Pancreas (tissue), 10 donors: ENCODE data around the gene GLI1. TPM values are rescaled to one million over a fixed set of nuclear protein-coding genes. Genes with fewer than 3 reads are reported as not detected.
"Not testable (repeated sequence)": the region's sequence is repeated elsewhere in the genome, so short reads cannot be mapped to it uniquely, and the experiment has no call there.

Experiments used
- ATAC-seq, 4 donors: fragments of 200-7000 bp; cut with Tn5 transposase; one replicate each; pipeline versions ENCODE4 v1.8.0 to v1.9.1; 2020; ENCODE audit warnings: mild to moderate bottlenecking in 4 of 4, moderate library complexity in 4 of 4
- DNase-seq, 6 donors: peaks; one replicate each; pipeline ENCODE4 v3.0.0-alpha.2; 2020
- FAIRE-seq: peaks from 2 replicates; lab custom pipeline; 2012; peaks lifted over from hg19 to GRCh38; lab: Jason Lieb, UNC
- H3K27ac ChIP-seq, 4 donors: fragments of 200-600 bp; sonication (generic); 1 replicate in 3 of 4; 2 replicates in 1 of 4; pipeline versions ENCODE4 v1.5.0 to v1.8.0; 2020
- H3K27me3 ChIP-seq, 4 donors: fragments of 200-600 bp; one replicate each; pipeline ENCODE4 v1.8.0; 2021
- H3K36me3 ChIP-seq, 3 donors: fragments of 200-600 bp; sonication (generic) in 1 of 3; one replicate each; pipeline versions ENCODE4 v1.5.0 to v1.8.0; 2020 to 2021
- H3K4me1 ChIP-seq, 3 donors: fragments of 200-600 bp; one replicate each; pipeline ENCODE4 v1.8.0; 2021
- H3K4me3 ChIP-seq, 4 donors: fragments of 200-600 bp; sonication (generic) in 2 of 4; one replicate each; pipeline versions ENCODE4 v1.5.0 to v1.8.0; 2020 to 2021
- H3K9me3 ChIP-seq, 4 donors: fragments of 200-600 bp; one replicate each; pipeline ENCODE4 v1.8.0; 2021
- CTCF ChIP-seq, 4 donors: fragments of 200-600 bp; sonication (generic) in 3 of 4; IDR thresholded peaks; one replicate each; pipeline versions ENCODE4 v1.5.0 to v1.8.0; 2021; ENCODE audit warnings: antibody characterized with exemption in 4 of 4
- WGBS, 2 donors: extraction: QIAGEN DNeasy Blood & Tissue Kit; methylation state at CpG; one replicate each; pipeline ENCODE4 v1.1.7; 2013; 5-methylcytosine and 5-hydroxymethylcytosine counted together
- intact Hi-C, 3 donors: fragments of 100-400 bp; cut with DNase I; formaldehyde crosslinking; loops; one replicate each; pipeline versions ENCODE4 v1.11.1 to v1.14.2; 2022
- polyA plus RNA-seq, 2 donors: library from polyadenylated mRNA; stranded (reverse); fragments of 200-250 nt; gene quantifications; one replicate each; pipeline ENCODE4 v1.2.3, GENCODE V29; 2013
- total RNA-seq, 6 donors: library from RNA; stranded (reverse); fragmentation: NEBNext Ultra II Directional in 4 of 6; extraction: Animal tissue kit (Norgen Biotek cat#: 25700) in 4 of 6; gene quantifications; one replicate each; pipeline versions ENCODE4 v1.2.1 to v1.2.4, GENCODE V29; 2021 to 2023
- donor health status: healthy with polysubstance abuse.
- donor health status: DM: no; HTN: no; CAD: no; lungs with moderate emphysema.
- donor health status: DM: no; HTN: no; CAD: no.
- donor health status: control.
- donor health status: control.
- donor health status: Bipolar disorder and iron deficiency.
- donor health status: DM: yes; HTN: yes; CAD: no.
- donor health status: DM: no; HTN: no; CAD: no.
- donor health status: DM: no; HTN: no; CAD: no.
- donor health status: DM: yes; HTN: yes; CAD: no.

The GLI1 gene
- total and polyA plus RNA-seq, 8 donors, result 0.06 to 2.2 (median 0.46) TPM; not detected in 2

GRCh38 chr12:57511161-57511560, 51.6 kb downstream of the GLI1 start:
- Histone ChIP-seq H3K27me3 (no peaks in the 10 kb centered on the region), H3K4me1 (peaks cover 0 to 10% (median 5%) of the 10 kb centered on the region in 3 donors), H3K4me3 (no peak overlapping the region), H3K9me3 (no peaks in the 10 kb centered on the region), H3K27ac (no peak overlapping the region), H3K36me3 (peaks cover 0 to 51% (median 17%) of the 10 kb centered on the region in 3 donors)
- no peak for DNase-seq
- ATAC-seq, result no peak
- intact Hi-C loops, result no loop called here
- FAIRE-seq, result no peak
- TF ChIP-seq CTCF (IDR thresholded peaks at IDR 0.05), result no peak
- 97 to 98% methylated on average over 4 of the region's 4 CpGs for WGBS, 2 donors

- Histone ChIP-seq H3K9me3 (no peaks in the 10 kb centered on the region), H3K4me1 (peaks cover 0 to 14% (median 5%) of the 10 kb centered on the region in 3 donors), H3K36me3 (peaks cover 0 to 53% (median 20%) of the 10 kb centered on the region in 3 donors), H3K27ac (no peak overlapping the region), H3K4me3 (no peak overlapping the region), H3K27me3 (no peaks in the 10 kb centered on the region)
- ATAC-seq, result no peak
- TF ChIP-seq CTCF (IDR thresholded peaks at IDR 0.05), result no peak
- no peak for FAIRE-seq
- 91 to 92% methylated on average over 7 of the region's 7 CpGs for WGBS, 2 donors
- intact Hi-C loops, result no loop called here
- DNase-seq, result no peak
These were observed 52.2 kb downstream of the GLI1 start for GRCh38 chr12:57511588-57512325.

- 83 to 87% methylated on average over 6 of the region's 6 CpGs for WGBS, 2 donors
- H3K4me1 ChIP-seq, result peaks cover 4 to 22% (median 11%) of the 10 kb centered on the region in 3 donors
- H3K9me3 ChIP-seq, result no peaks in the 10 kb centered on the region
- ATAC-seq (no peak), FAIRE-seq (no peak), DNase-seq (no peak)
- H3K36me3 ChIP-seq, result peaks cover 0 to 59% (median 25%) of the 10 kb centered on the region in 3 donors
- no peak overlapping the region for H3K4me3 ChIP-seq
- H3K27me3 ChIP-seq, result no peaks in the 10 kb centered on the region
- no peak overlapping the region for H3K27ac ChIP-seq
- intact Hi-C loops, result no loop called here
- TF ChIP-seq CTCF (IDR thresholded peaks at IDR 0.05), result no peak
These were observed 53.1 kb downstream of the GLI1 start for GRCh38 chr12:57512665-57513064.

GRCh38 chr12:57513266-57513665, 53.7 kb downstream of the GLI1 start:
- Histone ChIP-seq H3K36me3 (peaks cover 0 to 59% (median 26%) of the 10 kb centered on the region in 3 donors), H3K4me3 (no peak overlapping the region), H3K4me1 (peaks cover 10 to 28% (median 17%) of the 10 kb centered on the region in 3 donors), H3K27ac (no peak overlapping the region), H3K27me3 (no peaks in the 10 kb centered on the region), H3K9me3 (no peaks in the 10 kb centered on the region)
- ATAC-seq, result no peak
- no peak for FAIRE-seq
- DNase-seq, result no peak
- no peak for TF ChIP-seq CTCF (IDR thresholded peaks at IDR 0.05)
- 96% methylated on average over 5 of the region's 5 CpGs for WGBS, 2 donors
- intact Hi-C loops, result no loop called here

GRCh38 chr12:57513677-57514076, 54.1 kb downstream of the GLI1 start:
- H3K4me3 ChIP-seq, ATAC-seq, intact Hi-C loops, H3K27ac ChIP-seq, H3K9me3 ChIP-seq, DNase-seq, FAIRE-seq, H3K27me3 ChIP-seq: not testable (repeated sequence)
- 88 to 91% methylated on average over 6 of the region's 6 CpGs for WGBS, 2 donors
- H3K4me1 ChIP-seq, result peaks cover 14 to 33% (median 21%) of the 10 kb centered on the region in 3 donors
- H3K36me3 ChIP-seq, result peaks cover 0 to 59% (median 26%) of the 10 kb centered on the region in 3 donors

- 53% methylated on average over 9 of the region's 9 CpGs for WGBS, 2 donors
- H3K27me3 ChIP-seq, FAIRE-seq, H3K9me3 ChIP-seq, DNase-seq, intact Hi-C loops, H3K4me3 ChIP-seq: not testable (repeated sequence)
- H3K4me1 ChIP-seq, result peaks cover 14 to 37% (median 26%) of the 10 kb centered on the region in 3 donors
- H3K27ac ChIP-seq, result peak overlapping the region in 2 of 4 donors; percentile 6 to 18
- ATAC-seq, result peak in 2 of 4 donors; percentile 21 to 49
- H3K36me3 ChIP-seq, result peaks cover 0 to 59% (median 26%) of the 10 kb centered on the region in 3 donors
These were observed 54.7 kb downstream of the GLI1 start for GRCh38 chr12:57514246-57514645.
